ENCODE measurements around the gene ABTB2. TPM values are rescaled to one million over a fixed set of nuclear protein-coding genes. Genes with fewer than 3 reads are reported as not detected.

ABTB2 gene
- total RNA-seq: under 1 TPM; 0.31 to 0.43 TPM

GRCh38 chr11:34357701-34358257 is at the start of gene ABTB2:
Gene ABTB2, minus strand, starts transcription at chr11:34358010.

GRCh38 chr11:34105079-34105956 is 252.5 kb downstream of the ABTB2 start, which contains the start of gene NAT10:
Gene NAT10, plus strand, starts transcription at chr11:34105629. Its CDS starts 2,597 bp downstream, at chr11:34108226.

Other genes with a start within 250 kb of the ABTB2 start
- 10 to 100 TPM; 45.0 to 46.2 TPM for gene CAT, start 80.9 kb upstream of the ABTB2 start, total RNA-seq
- gene ELF5, start 155.8 kb upstream of the ABTB2 start, total RNA-seq: not detected

Data from activated naive CD4-positive, alpha-beta T cell treated with anti-CD3 and anti-CD28 coated beads, Interleukin-2, amount 10 ng/mL, durations not matched to agents 5 hours and 36 hours (primary cell).